Prostate gland (tissue), 2 donors: ENCODE data around the gene TNFSF10.

Source experiments
- CTCF ChIP-seq, 4 experiments: fragments of 200-600 bp in 2 of 4; fragments of 450-650 bp in 2 of 4; sonication (generic) in 2 of 4; IDR thresholded peaks; 1 replicate in 3 of 4; 2 replicates in 1 of 4; pipeline ENCODE4 v1.5.1; 2016 to 2019; ENCODE audit warnings: antibody characterized with exemption in 4 of 4, mild to moderate bottlenecking in 2 of 4, moderate library complexity in 2 of 4
- POLR2A ChIP-seq: fragments of 450-650 bp; IDR thresholded peaks from one replicate; pipeline ENCODE4 v1.6.1; 2016; ENCODE audit warnings: antibody characterized with exemption, mild to moderate bottlenecking
- POLR2AphosphoS5 ChIP-seq: sonication (generic); formaldehyde crosslinking; IDR thresholded peaks from one replicate; pipeline ENCODE4 v1.6.1; 2017; ENCODE audit warnings: antibody characterized with exemption

GRCh38 chr3:172562871-172563865 lies 39.9 kb upstream of the TNFSF10 start:
- no peak for TF ChIP-seq CTCF (IDR thresholded peaks at IDR 0.05)
- peak; percentile 83 for TF ChIP-seq POLR2AphosphoS5
- TF ChIP-seq POLR2A = no peak
